Vagina (tissue), 2 donors: Measurements from ENCODE around the gene FBXO24. TPM values are rescaled to one million over a fixed set of nuclear protein-coding genes. Genes with fewer than 3 reads are reported as not detected.
"Not testable (repeated sequence)": the region's sequence is repeated elsewhere in the genome, so short reads cannot be mapped to it uniquely, and the experiment has no call there.

Experiments used
- DNase-seq, 2 donors: peaks; one replicate each; pipeline ENCODE4 v3.0.0-alpha.2; 2017; ENCODE audit errors: extremely low spot score in 2 of 2
- H3K27ac ChIP-seq: fragments of 200-600 bp; sonication (generic); one replicate; pipeline ENCODE4 v1.5.1; 2019
- H3K27me3 ChIP-seq: fragments of 200-600 bp; sonication (generic); one replicate; pipeline ENCODE4 v1.5.1; 2019
- H3K36me3 ChIP-seq, 2 donors: fragments of 200-600 bp; sonication (generic); one replicate each; pipeline ENCODE4 v1.5.1; 2017 to 2019
- H3K4me1 ChIP-seq: fragments of 200-600 bp; sonication (generic); one replicate; pipeline ENCODE4 v1.5.1; 2019
- H3K4me3 ChIP-seq, 2 donors: fragments of 200-600 bp; sonication (generic); 1 replicate in 1 of 2; 2 replicates in 1 of 2; pipeline ENCODE4 v1.5.1; 2016 to 2019
- H3K9me3 ChIP-seq: fragments of 200-600 bp; sonication (generic); one replicate; pipeline ENCODE4 v1.5.1; 2019
- CTCF ChIP-seq, 3 experiments: fragments of 450-650 bp in 2 of 3; fragments of 200-600 bp in 1 of 3; sonication (generic) in 1 of 3; IDR thresholded peaks; one replicate each; pipeline ENCODE4 v1.5.1; 2017 to 2019; ENCODE audit warnings: antibody characterized with exemption in 3 of 3, mild to moderate bottlenecking in 2 of 3, moderate library complexity in 2 of 3
- POLR2A ChIP-seq, 2 donors: fragments of 450-650 bp; IDR thresholded peaks; one replicate each; pipeline ENCODE4 v1.6.1; 2017; ENCODE audit warnings: antibody characterized with exemption in 2 of 2, mild to moderate bottlenecking in 2 of 2, moderate library complexity in 2 of 2
- POLR2AphosphoS5 ChIP-seq, 2 donors: sonication (generic); formaldehyde crosslinking; IDR thresholded peaks; one replicate each; pipeline ENCODE4 v1.9.0; 2017; ENCODE audit warnings: antibody characterized with exemption in 2 of 2, mild to moderate bottlenecking in 2 of 2, low read depth in 1 of 2; ENCODE audit not compliant: insufficient read depth in 1 of 2
- intact Hi-C: fragments of 100-400 bp; cut with DNase I; formaldehyde crosslinking; loops from one replicate; pipeline ENCODE4 v1.15.1; 2023
- total RNA-seq: library from RNA; depleted of rRNA; stranded (reverse); fragments of >200 nt; gene quantifications from one replicate; pipeline ENCODE4 v1.2.3, GENCODE V29; 2016

The FBXO24 gene
- total RNA-seq, 1 donor from 2014 or later, result 0.98 TPM

- Histone ChIP-seq H3K4me1 (peaks cover 12% of the 10 kb centered on the region), H3K27me3 (no peaks in the 10 kb centered on the region), H3K27ac (no peak overlapping the region), H3K9me3 (no peaks in the 10 kb centered on the region), H3K36me3 (peaks cover 0 to 8% of the 10 kb centered on the region in 2 donors), H3K4me3 (no peak overlapping the region)
- TF ChIP-seq POLR2AphosphoS5 (IDR thresholded peaks at IDR 0.05; ENCODE audit: insufficient read depth in 1 of 2, low read depth in 1 of 2), result no peak
- TF ChIP-seq POLR2A (IDR thresholded peaks at IDR 0.05), result no peak
- no peak for TF ChIP-seq CTCF (IDR thresholded peaks at IDR 0.05)
- intact Hi-C loops, result no loop called here
- DNase-seq, result no peak
Observed at GRCh38 chr7:100563100-100563564, 23.0 kb upstream of the FBXO24 start.

GRCh38 chr7:100563809-100564400 lies 22.2 kb upstream of the FBXO24 start:
- H3K4me1 ChIP-seq, result peaks cover 13% of the 10 kb centered on the region
- H3K9me3 ChIP-seq, result no peaks in the 10 kb centered on the region
- no peak overlapping the region for H3K4me3 ChIP-seq
- no peak overlapping the region for H3K27ac ChIP-seq
- H3K36me3 ChIP-seq, result peaks cover 0 to 8% of the 10 kb centered on the region in 2 donors
- H3K27me3 ChIP-seq, result no peaks in the 10 kb centered on the region
- intact Hi-C loops, result no loop called here
- no peak for DNase-seq
- TF ChIP-seq POLR2AphosphoS5 (IDR thresholded peaks at IDR 0.05; ENCODE audit: insufficient read depth in 1 of 2, low read depth in 1 of 2) (peak in 1 of 2 donors; percentile 34), POLR2A (IDR thresholded peaks at IDR 0.05) (no peak), CTCF (IDR thresholded peaks at IDR 0.05) (peak; percentile 91 to 97 (median 95))

GRCh38 chr7:100564405-100564804 lies 21.7 kb upstream of the FBXO24 start:
- intact Hi-C loops, result not testable (repeated sequence)
- H3K4me1 ChIP-seq, result peaks cover 18% of the 10 kb centered on the region

GRCh38 chr7:100565133-100565571 lies 21.0 kb upstream of the FBXO24 start:
- no peak overlapping the region for H3K27ac ChIP-seq
- intact Hi-C loops, result loop anchor here (5.0 kb wide), 1 partner anchor 127 kb away; the partner anchor contains the start of gene GIGYF1
- H3K4me3 ChIP-seq, result no peak overlapping the region
- no peak for DNase-seq
- TF ChIP-seq POLR2A (IDR thresholded peaks at IDR 0.05) (no peak), POLR2AphosphoS5 (IDR thresholded peaks at IDR 0.05; ENCODE audit: insufficient read depth in 1 of 2, low read depth in 1 of 2) (no peak), CTCF (IDR thresholded peaks at IDR 0.05) (no peak)
- peaks cover 26% of the 10 kb centered on the region for H3K4me1 ChIP-seq
- H3K27me3 ChIP-seq, result no peaks in the 10 kb centered on the region
- no peaks in the 10 kb centered on the region for H3K9me3 ChIP-seq
- peaks cover 0 to 8% of the 10 kb centered on the region in 2 donors for H3K36me3 ChIP-seq

More at GRCh38 chr7:100564405-100564804, 21.7 kb upstream of the FBXO24 start:
- H3K27ac ChIP-seq, H3K9me3 ChIP-seq, H3K4me3 ChIP-seq, H3K36me3 ChIP-seq, H3K27me3 ChIP-seq, DNase-seq: not testable (repeated sequence)

- no peak overlapping the region for H3K27ac ChIP-seq
- no peak overlapping the region for H3K4me3 ChIP-seq
- no peaks in the 10 kb centered on the region for H3K27me3 ChIP-seq
- H3K9me3 ChIP-seq, result no peaks in the 10 kb centered on the region
- no peak for TF ChIP-seq POLR2A (IDR thresholded peaks at IDR 0.05)
- TF ChIP-seq CTCF (IDR thresholded peaks at IDR 0.05), result no peak
- TF ChIP-seq POLR2AphosphoS5 (IDR thresholded peaks at IDR 0.05; ENCODE audit: insufficient read depth in 1 of 2, low read depth in 1 of 2), result no peak
- DNase-seq, result no peak
- H3K36me3 ChIP-seq, result peaks cover 0 to 8% of the 10 kb centered on the region in 2 donors
- intact Hi-C loops, result loop anchor here (5.0 kb wide), 1 partner anchor 126 kb away; the partner anchor contains the start of gene GIGYF1
- H3K4me1 ChIP-seq, result peaks cover 31% of the 10 kb centered on the region
Observed at GRCh38 chr7:100566018-100566531, 20.1 kb upstream of the FBXO24 start.
